Liver (tissue), 9 donors: ENCODE results near the gene DOCK1. TPM values are rescaled to one million over a fixed set of nuclear protein-coding genes. Genes with fewer than 3 reads are reported as not detected.

Experiments
- DNase-seq: peaks from one replicate; pipeline ENCODE4 v3.0.0-alpha.2; 2017; ENCODE audit warnings: low spot score
- H3K27ac ChIP-seq, 2 donors: one replicate each; pipeline ENCODE4 v1.7.0; 2013; ENCODE audit warnings: inconsistent platforms in 2 of 2, low read length in 2 of 2, control low read depth in 1 of 2, low read depth in 1 of 2, mild to moderate bottlenecking in 1 of 2
- H3K27me3 ChIP-seq, 4 donors: one replicate each; pipeline versions ENCODE4 v1.6.1 to v1.7.0; 2013; ENCODE audit warnings: low read length in 3 of 4, inconsistent platforms in 1 of 4, mild to moderate bottlenecking in 1 of 4, moderate library complexity in 1 of 4; ENCODE audit not compliant: control insufficient read depth in 4 of 4, insufficient read depth in 4 of 4
- H3K36me3 ChIP-seq, 4 donors: one replicate each; pipeline versions ENCODE4 v1.6.1 to v1.7.0; 2013; ENCODE audit warnings: low read length in 3 of 4, mild to moderate bottlenecking in 3 of 4, low read depth in 1 of 4, moderate library complexity in 1 of 4; ENCODE audit not compliant: control insufficient read depth in 4 of 4, insufficient read depth in 3 of 4
- H3K4me1 ChIP-seq, 4 donors: one replicate each; pipeline versions ENCODE4 v1.6.1 to v1.7.0; 2013; ENCODE audit warnings: low read length in 3 of 4, mild to moderate bottlenecking in 3 of 4, moderate library complexity in 1 of 4; ENCODE audit not compliant: control insufficient read depth in 4 of 4, insufficient read depth in 4 of 4
- H3K4me3 ChIP-seq, 3 donors: one replicate each; pipeline versions ENCODE4 v1.6.1 to v1.7.0; 2013; ENCODE audit warnings: low read length in 3 of 3, control low read depth in 1 of 3, low read depth in 1 of 3, mild to moderate bottlenecking in 1 of 3
- H3K9ac ChIP-seq, 2 donors: one replicate each; pipeline ENCODE4 v1.7.0; 2013; ENCODE audit warnings: low read length in 2 of 2, mild to moderate bottlenecking in 2 of 2, moderate library complexity in 2 of 2, control low read depth in 1 of 2, low read depth in 1 of 2
- H3K9me3 ChIP-seq, 4 donors: one replicate each; pipeline versions ENCODE4 v1.6.1 to v1.7.0; 2013; ENCODE audit warnings: low read length in 3 of 4; ENCODE audit not compliant: control insufficient read depth in 4 of 4
- ATF3 ChIP-seq: IDR thresholded peaks from 2 replicates; pipeline ENCODE4 v1.6.1; 2016; ENCODE audit warnings: antibody characterized with exemption
- CTCF ChIP-seq: fragments of 150-350 bp; IDR thresholded peaks from 2 replicates; pipeline ENCODE4 v1.5.1; 2017; ENCODE audit warnings: improper control_type of control experiment, low read depth, low read length; ENCODE audit not compliant: missing input control
- EGR1 ChIP-seq, 2 donors: IDR thresholded peaks; 2 replicates each; pipeline ENCODE4 v1.6.1; 2016 to 2018; ENCODE audit warnings: antibody characterized with exemption in 2 of 2, low read depth in 2 of 2
- FOXA1 ChIP-seq: IDR thresholded peaks from 2 replicates; pipeline ENCODE4 v1.6.1; 2016; ENCODE audit warnings: antibody characterized with exemption
- GABPA ChIP-seq, 2 donors: IDR thresholded peaks in 1 of 2; conservative IDR thresholded peaks in 1 of 2; 2 replicates each; pipeline ENCODE4 v1.6.1; 2016; ENCODE audit warnings: antibody characterized with exemption in 2 of 2, mild to moderate bottlenecking in 1 of 2, moderate library complexity in 1 of 2
- HNF4A ChIP-seq, 2 donors: conservative IDR thresholded peaks; 2 replicates each; pipeline ENCODE4 v1.6.1; 2016; ENCODE audit warnings: antibody characterized with exemption in 2 of 2, mild to moderate bottlenecking in 2 of 2
- HNF4G ChIP-seq: IDR thresholded peaks from 2 replicates; pipeline ENCODE4 v1.6.1; 2016; ENCODE audit warnings: antibody characterized with exemption
- JUND ChIP-seq, 2 donors: IDR thresholded peaks; 2 replicates each; pipeline ENCODE4 v1.6.1; 2016; ENCODE audit warnings: antibody characterized with exemption in 2 of 2
- NR2F2 ChIP-seq: IDR thresholded peaks from 2 replicates; pipeline ENCODE4 v1.6.1; 2016; ENCODE audit warnings: antibody characterized with exemption
- RAD21 ChIP-seq, 2 donors: IDR thresholded peaks; 2 replicates each; pipeline ENCODE4 v1.6.1; 2016; ENCODE audit warnings: antibody characterized with exemption in 2 of 2, mild to moderate bottlenecking in 2 of 2
- REST ChIP-seq: IDR thresholded peaks from 2 replicates; pipeline ENCODE4 v1.6.1; 2016; ENCODE audit warnings: antibody characterized with exemption, mild to moderate bottlenecking
- RXRA ChIP-seq, 2 donors: IDR thresholded peaks; 2 replicates each; pipeline ENCODE4 v1.6.1; 2017 to 2018; ENCODE audit warnings: antibody characterized with exemption in 2 of 2, mild to moderate bottlenecking in 1 of 2
- TAF1 ChIP-seq: conservative IDR thresholded peaks from 2 replicates; pipeline ENCODE4 v1.6.1; 2016; ENCODE audit warnings: antibody characterized with exemption, mild to moderate bottlenecking
- YY1 ChIP-seq: IDR thresholded peaks from 2 replicates; pipeline ENCODE4 v1.6.1; 2016; ENCODE audit warnings: antibody characterized with exemption, mild to moderate bottlenecking
- ZBTB33 ChIP-seq: IDR thresholded peaks from 2 replicates; pipeline ENCODE4 v1.6.1; 2016; ENCODE audit warnings: antibody characterized with exemption
- WGBS: extraction: QIAGEN DNeasy Blood & Tissue Kit; methylation state at CpG from one replicate; pipeline ENCODE4 v1.1.7; 2013; 5-methylcytosine and 5-hydroxymethylcytosine counted together
- polyA plus RNA-seq, 2 donors: library from polyadenylated mRNA; stranded (reverse) in 1 of 2; unstranded in 1 of 2; fragments of 200-250 nt in 1 of 2; fragments of >200 nt in 1 of 2; fragmentation: Nextera tagmentation in 1 of 2; extraction: Ambion mirVana in 1 of 2; gene quantifications; one replicate each; pipeline versions ENCODE4 v1.2.1 to v1.2.3, GENCODE V29; 2013 to 2015
- total RNA-seq, 2 donors: library from RNA; depleted of rRNA; stranded (reverse); fragments of >200 nt; gene quantifications; one replicate each; pipeline ENCODE4 v1.2.3, GENCODE V29; 2014
- donor health status: healthy.
- donor health status: healthy.
- donor health status: healthy.
- donor health status: healthy.
- donor health status: healthy.

Gene DOCK1
- total and polyA plus RNA-seq, 4 donors, result 3.8 to 28.8 (median 9.1) TPM

GRCh38 chr10:127280446-127280845 lies 375.2 kb downstream of the DOCK1 start:
- no peak for DNase-seq
- Histone ChIP-seq H3K27me3 (no peaks in the 10 kb centered on the region), H3K9me3 (no peaks in the 10 kb centered on the region), H3K4me3 (no peak overlapping the region), H3K27ac (no peak overlapping the region), H3K9ac (no peak overlapping the region), H3K36me3 (peaks cover 0 to 2% (median 0%) of the 10 kb centered on the region in 4 donors), H3K4me1 (no peaks in the 10 kb centered on the region)
- WGBS, result 98% methylated on average over 4 of the region's 4 CpGs
- TF ChIP-seq CTCF, result no peak
- no peak for TF ChIP-seq RAD21 (IDR thresholded peaks at IDR 0.05)
- no peak for TF ChIP-seq YY1
- TF ChIP-seq HNF4G, result no peak
- TF ChIP-seq ZBTB33, result no peak
- no peak for TF ChIP-seq HNF4A (conservative IDR thresholded peaks at IDR 0.05)
- TF ChIP-seq FOXA1, result no peak
- TF ChIP-seq RXRA (IDR thresholded peaks at IDR 0.05), result no peak
- no peak for TF ChIP-seq JUND (IDR thresholded peaks at IDR 0.05)
- TF ChIP-seq GABPA (IDR thresholded peaks at IDR 0.05 in 1 of 2, conservative IDR thresholded peaks at IDR 0.05 in 1 of 2), result no peak
- no peak for TF ChIP-seq EGR1 (IDR thresholded peaks at IDR 0.05; ENCODE audit: low read depth in 2 of 2)
- no peak for TF ChIP-seq ATF3
- no peak for TF ChIP-seq TAF1
- no peak for TF ChIP-seq REST
- no peak for TF ChIP-seq NR2F2

GRCh38 chr10:127283017-127283416 lies 377.8 kb downstream of the DOCK1 start:
- TF ChIP-seq EGR1 (IDR thresholded peaks at IDR 0.05; ENCODE audit: low read depth in 2 of 2) (no peak), FOXA1 (no peak), NR2F2 (no peak)
- Histone ChIP-seq H3K9ac (no peak overlapping the region), H3K27ac (no peak overlapping the region), H3K27me3 (no peaks in the 10 kb centered on the region), H3K36me3 (peaks cover 0 to 2% (median 0%) of the 10 kb centered on the region in 4 donors), H3K9me3 (peaks cover 0 to 1% (median 0%) of the 10 kb centered on the region in 4 donors), H3K4me3 (no peak overlapping the region), H3K4me1 (no peaks in the 10 kb centered on the region)
- no peak for DNase-seq
- WGBS, result 92% methylated on average over 4 of the region's 4 CpGs
